Colonic mucosa (tissue), 4 donors: Measurements from ENCODE around the gene ACRBP. TPM values are rescaled to one million over a fixed set of nuclear protein-coding genes. Genes with fewer than 3 reads are reported as not detected.

ENCODE experiments used
- DNase-seq: peaks from one replicate; pipeline ENCODE4 v3.0.0-alpha.2; 2020
- H3K27ac ChIP-seq: fragments of 200-600 bp; one replicate; pipeline ENCODE4 v1.8.0; 2021
- H3K27me3 ChIP-seq: fragments of 200-600 bp; one replicate; pipeline ENCODE4 v1.8.0; 2021
- H3K36me3 ChIP-seq: fragments of 200-600 bp; one replicate; pipeline ENCODE4 v1.8.0; 2021
- H3K4me1 ChIP-seq: fragments of 200-600 bp; one replicate; pipeline ENCODE4 v1.8.0; 2021; ENCODE audit warnings: mild to moderate bottlenecking
- H3K4me3 ChIP-seq: fragments of 200-600 bp; one replicate; pipeline ENCODE4 v1.8.0; 2021
- H3K9ac ChIP-seq, 2 donors: one replicate each; pipeline ENCODE4 v1.7.0; 2013; ENCODE audit warnings: control low read depth in 2 of 2, low read depth in 2 of 2, low read length in 2 of 2
- H3K9me3 ChIP-seq: fragments of 200-600 bp; one replicate; pipeline ENCODE4 v1.8.0; 2021
- CTCF ChIP-seq: fragments of 200-600 bp; IDR thresholded peaks from one replicate; pipeline ENCODE4 v1.8.0; 2022; ENCODE audit warnings: antibody characterized with exemption, mild to moderate bottlenecking
- intact Hi-C: fragments of 100-400 bp; cut with DNase I; formaldehyde crosslinking; loops from one replicate; pipeline ENCODE4 v1.14.1; 2022
- total RNA-seq, 2 donors: library from RNA; stranded (reverse); fragmentation: NEBNext Ultra II Directional in 1 of 2; extraction: Animal tissue kit (Norgen Biotek cat#: 25700) in 1 of 2; gene quantifications; one replicate each; pipeline ENCODE4 v1.2.1, GENCODE V29; 2021
- donor health status: healthy.
- donor health status: DM: no; HTN: no; CAD: no.
- donor health status: DM: no; HTN: no; CAD: no.

ACRBP gene
- total RNA-seq: 1 to 10 TPM; 1.6 to 1.9 TPM

- no peak for TF ChIP-seq CTCF
- Histone ChIP-seq H3K9me3 (no peaks in the 10 kb centered on the region), H3K9ac (peak within 1 kb of the TSS; percentile 58 to 66), H3K4me3 (peak within 1 kb of the TSS; percentile 38), H3K4me1 (no peaks in the 10 kb centered on the region), H3K27me3 (no peaks in the 10 kb centered on the region), H3K36me3 (peaks cover 4% of the 10 kb centered on the region), H3K27ac (no peak within 1 kb of the TSS)
- intact Hi-C loops: loop anchor here (1.0 kb wide), 1 partner anchor 29 kb away; no protein-coding TSS in a partner anchor
- DNase-seq: peak; percentile 82
These were observed at the start of gene ACRBP for GRCh38 chr12:6647083-6647604. ACRBP (minus strand) TSS chr12:6647432; CDS start chr12:6647366, 66 bp downstream.

- no peak for DNase-seq
- H3K27me3 ChIP-seq: peaks cover 8% of the 10 kb centered on the region
- no peaks in the 10 kb centered on the region for H3K4me1 ChIP-seq
- intact Hi-C loops: no loop called here
- no peak overlapping the region for H3K9ac ChIP-seq
- H3K36me3 ChIP-seq: no peaks in the 10 kb centered on the region
- no peaks in the 10 kb centered on the region for H3K9me3 ChIP-seq
- no peak for TF ChIP-seq CTCF
- H3K27ac ChIP-seq: no peak overlapping the region
- no peak overlapping the region for H3K4me3 ChIP-seq
These were observed 48.2 kb upstream of the ACRBP start for GRCh38 chr12:6695313-6696045.

- H3K4me3 ChIP-seq: no peak overlapping the region
- DNase-seq: no peak
- H3K4me1 ChIP-seq: no peaks in the 10 kb centered on the region
- H3K9me3 ChIP-seq: no peaks in the 10 kb centered on the region
- H3K27me3 ChIP-seq: peaks cover under 1% of the 10 kb centered on the region
- TF ChIP-seq CTCF: no peak
- H3K27ac ChIP-seq: no peak overlapping the region
- no peaks in the 10 kb centered on the region for H3K36me3 ChIP-seq
- H3K9ac ChIP-seq: no peak overlapping the region
- intact Hi-C loops: no loop called here
These were observed 47.5 kb upstream of the ACRBP start for GRCh38 chr12:6694701-6695100.

GRCh38 chr12:6693832-6694355 is 46.7 kb upstream of the ACRBP start:
- no peak for TF ChIP-seq CTCF
- H3K9me3 ChIP-seq: no peaks in the 10 kb centered on the region
- H3K36me3 ChIP-seq: no peaks in the 10 kb centered on the region
- no peaks in the 10 kb centered on the region for H3K4me1 ChIP-seq
- no peak overlapping the region for H3K4me3 ChIP-seq
- no peak overlapping the region for H3K27ac ChIP-seq
- no peak for DNase-seq
- H3K9ac ChIP-seq: no peak overlapping the region
- no peaks in the 10 kb centered on the region for H3K27me3 ChIP-seq
- intact Hi-C loops: no loop called here

GRCh38 chr12:6692888-6693287 is 45.7 kb upstream of the ACRBP start:
- no peaks in the 10 kb centered on the region for H3K27me3 ChIP-seq
- no peak for DNase-seq
- H3K4me1 ChIP-seq: peaks cover 2% of the 10 kb centered on the region
- H3K9me3 ChIP-seq: no peaks in the 10 kb centered on the region
- H3K9ac ChIP-seq: no peak overlapping the region
- no peak for TF ChIP-seq CTCF
- no peak overlapping the region for H3K27ac ChIP-seq
- intact Hi-C loops: no loop called here
- no peak overlapping the region for H3K4me3 ChIP-seq
- H3K36me3 ChIP-seq: no peaks in the 10 kb centered on the region
